Hindlimb muscle (tissue), 1 donor: Measurements from ENCODE around the gene PCDHGC3. TPM values are rescaled to one million over a fixed set of nuclear protein-coding genes. Genes with fewer than 3 reads are reported as not detected.

Experiments used
- DNase-seq: peaks from one replicate; pipeline ENCODE4 v3.0.0-alpha.2; 2013
- polyA plus RNA-seq: library from polyadenylated mRNA; unstranded; fragments of 120-200 nt; gene quantifications from one replicate; pipeline ENCODE4 v1.2.1, GENCODE V29; 2013; ENCODE audit not compliant: insufficient read length

PCDHGC3 gene
- polyA plus RNA-seq, 1 donor: 119 TPM

GRCh38 chr5:141485321-141486055, 9.7 kb downstream of the PCDHGC3 start:
- no peak for DNase-seq

GRCh38 chr5:141486091-141486490, 10.3 kb downstream of the PCDHGC3 start:
- DNase-seq: no peak

- DNase-seq: no peak
Observed at GRCh38 chr5:141487131-141487530, 11.4 kb downstream of the PCDHGC3 start.

- no peak for DNase-seq
Observed at GRCh38 chr5:141488591-141489561, 13.1 kb downstream of the PCDHGC3 start, which contains the start of gene PCDHGC5. PCDHGC5 (plus strand) TSS chr5:141489081; CDS start chr5:141489241, 160 bp downstream.

- no peak for DNase-seq
Observed at GRCh38 chr5:141489841-141490240, 14.1 kb downstream of the PCDHGC3 start.

GRCh38 chr5:141490271-141490670, 14.5 kb downstream of the PCDHGC3 start:
- no peak for DNase-seq

- no peak for DNase-seq
Observed at GRCh38 chr5:141490771-141491170, 15.0 kb downstream of the PCDHGC3 start.

- no peak for DNase-seq
Observed at GRCh38 chr5:141491323-141492167, 15.8 kb downstream of the PCDHGC3 start.

GRCh38 chr5:141492168-141492885, 16.6 kb downstream of the PCDHGC3 start:
- no peak for DNase-seq

- DNase-seq: no peak
Observed at GRCh38 chr5:141493500-141494422, 18.0 kb downstream of the PCDHGC3 start.

- DNase-seq: no peak
Observed at GRCh38 chr5:141494761-141495452, 19.1 kb downstream of the PCDHGC3 start.

GRCh38 chr5:141495453-141495811, 19.7 kb downstream of the PCDHGC3 start:
- DNase-seq: no peak

- DNase-seq: no peak
Observed at GRCh38 chr5:141496038-141496437, 20.3 kb downstream of the PCDHGC3 start.

- DNase-seq: no peak
Observed at GRCh38 chr5:141501761-141502160, 26.0 kb downstream of the PCDHGC3 start.

- no peak for DNase-seq
Observed at GRCh38 chr5:141503681-141504080, 27.9 kb downstream of the PCDHGC3 start.

- no peak for DNase-seq
Observed at GRCh38 chr5:141504216-141504615, 28.4 kb downstream of the PCDHGC3 start.

- DNase-seq: no peak
Observed at GRCh38 chr5:141506381-141507155, 30.8 kb downstream of the PCDHGC3 start.

GRCh38 chr5:141507387-141508091, 31.8 kb downstream of the PCDHGC3 start:
- DNase-seq: peak; percentile 82

- no peak for DNase-seq
Observed at GRCh38 chr5:141508440-141508797, 32.7 kb downstream of the PCDHGC3 start.
